ENCODE data around the gene MAP1B. TPM values are rescaled to one million over a fixed set of nuclear protein-coding genes. Genes with fewer than 3 reads are reported as not detected.

MAP1B gene
- total and polyA plus RNA-seq, 4 donors = 0.58 to 5.0 (median 2.1) TPM

DNA sequence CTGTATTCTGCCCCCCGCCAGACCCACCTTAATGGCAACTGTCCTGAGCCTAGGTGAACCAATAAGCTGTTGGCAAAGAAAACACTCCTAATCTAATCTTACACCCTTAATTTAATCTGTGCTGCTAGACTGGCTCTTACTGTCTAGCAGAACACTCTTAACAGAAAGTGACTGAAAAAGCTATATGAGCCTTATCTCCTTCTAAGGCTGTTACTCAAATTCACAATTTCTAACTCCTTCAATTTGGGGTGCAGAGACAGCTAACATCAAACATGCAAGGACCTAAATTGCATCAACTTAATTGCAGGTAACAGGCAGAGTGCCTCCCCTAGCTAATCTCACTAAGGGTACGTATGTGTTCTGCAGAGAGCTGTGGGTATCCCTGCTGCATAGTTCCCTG, 49.5 kb upstream of the MAP1B start:
- peaks cover 0 to 3% (median 1%) of the 10 kb centered on the region in 4 donors for H3K27me3 ChIP-seq (ENCODE audit: control insufficient read depth in 4 of 4, insufficient read depth in 4 of 4, low read length in 3 of 4)
- WGBS = 53% methylated on average over 2 of the region's 2 CpGs
- H3K36me3 ChIP-seq (ENCODE audit: control insufficient read depth in 4 of 4, insufficient read depth in 3 of 4, low read depth in 1 of 4, low read length in 3 of 4) = no peaks in the 10 kb centered on the region
- DNase-seq (ENCODE audit: low spot score) = no peak
- no peak overlapping the region for H3K9ac ChIP-seq (ENCODE audit: low read depth in 1 of 2, low read length in 2 of 2)
- H3K4me3 ChIP-seq (ENCODE audit: low read depth in 1 of 3, low read length in 3 of 3) = no peak overlapping the region
- H3K9me3 ChIP-seq (ENCODE audit: control insufficient read depth in 4 of 4, low read length in 3 of 4) = no peaks in the 10 kb centered on the region
- no peak overlapping the region for H3K27ac ChIP-seq (ENCODE audit: low read depth in 1 of 2, low read length in 2 of 2)
- TF ChIP-seq, protein P1, sequence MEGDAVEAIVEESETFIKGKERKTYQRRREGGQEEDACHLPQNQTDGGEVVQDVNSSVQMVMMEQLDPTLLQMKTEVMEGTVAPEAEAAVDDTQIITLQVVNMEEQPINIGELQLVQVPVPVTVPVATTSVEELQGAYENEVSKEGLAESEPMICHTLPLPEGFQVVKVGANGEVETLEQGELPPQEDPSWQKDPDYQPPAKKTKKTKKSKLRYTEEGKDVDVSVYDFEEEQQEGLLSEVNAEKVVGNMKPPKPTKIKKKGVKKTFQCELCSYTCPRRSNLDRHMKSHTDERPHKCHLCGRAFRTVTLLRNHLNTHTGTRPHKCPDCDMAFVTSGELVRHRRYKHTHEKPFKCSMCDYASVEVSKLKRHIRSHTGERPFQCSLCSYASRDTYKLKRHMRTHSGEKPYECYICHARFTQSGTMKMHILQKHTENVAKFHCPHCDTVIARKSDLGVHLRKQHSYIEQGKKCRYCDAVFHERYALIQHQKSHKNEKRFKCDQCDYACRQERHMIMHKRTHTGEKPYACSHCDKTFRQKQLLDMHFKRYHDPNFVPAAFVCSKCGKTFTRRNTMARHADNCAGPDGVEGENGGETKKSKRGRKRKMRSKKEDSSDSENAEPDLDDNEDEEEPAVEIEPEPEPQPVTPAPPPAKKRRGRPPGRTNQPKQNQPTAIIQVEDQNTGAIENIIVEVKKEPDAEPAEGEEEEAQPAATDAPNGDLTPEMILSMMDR (IDR thresholded peaks at IDR 0.05; ENCODE audit: low read depth, low read length, missing input control) = no peak
- no peak for TF ChIP-seq HNF4G (IDR thresholded peaks at IDR 0.05)
- H3K4me1 ChIP-seq (ENCODE audit: control insufficient read depth in 4 of 4, insufficient read depth in 4 of 4, low read length in 3 of 4) = no peaks in the 10 kb centered on the region

DNA sequence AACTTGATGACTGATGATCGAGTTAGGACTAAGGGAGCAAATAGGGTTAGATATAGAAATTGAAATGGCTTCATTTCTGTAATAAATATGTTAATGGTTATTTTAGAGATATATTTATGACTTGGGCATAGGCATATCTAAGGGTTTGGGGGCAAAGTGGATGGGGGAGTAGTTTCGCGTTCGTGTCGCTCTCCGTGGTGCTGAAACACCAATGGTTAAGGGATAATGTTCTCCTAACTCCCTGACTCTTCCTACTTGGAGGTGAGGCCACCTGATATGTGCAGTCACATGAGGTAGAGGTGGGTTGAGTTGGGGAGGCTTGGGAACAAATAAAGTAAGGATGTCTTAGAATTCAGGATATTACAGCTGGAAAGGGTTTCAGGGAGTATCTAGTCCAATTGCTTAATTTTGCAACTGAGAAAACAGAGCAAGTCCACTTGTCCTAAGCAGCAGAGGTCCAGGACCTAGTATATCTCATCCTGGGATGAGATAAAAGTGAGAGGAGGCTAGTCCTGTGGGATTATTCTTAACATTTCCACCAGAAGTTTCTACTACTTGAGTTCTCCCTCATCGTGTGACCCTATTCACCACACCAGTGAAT, 44.0 kb upstream of the MAP1B start:
- Histone ChIP-seq H3K27me3 (ENCODE audit: control insufficient read depth in 4 of 4, insufficient read depth in 4 of 4, low read length in 3 of 4) (peaks cover 0 to 5% (median 0%) of the 10 kb centered on the region in 4 donors), H3K4me3 (ENCODE audit: low read depth in 1 of 3, low read length in 3 of 3) (no peak overlapping the region), H3K4me1 (ENCODE audit: control insufficient read depth in 4 of 4, insufficient read depth in 4 of 4, low read length in 3 of 4) (no peaks in the 10 kb centered on the region), H3K36me3 (ENCODE audit: control insufficient read depth in 4 of 4, insufficient read depth in 3 of 4, low read depth in 1 of 4, low read length in 3 of 4) (no peaks in the 10 kb centered on the region), H3K9me3 (ENCODE audit: control insufficient read depth in 4 of 4, low read length in 3 of 4) (no peaks in the 10 kb centered on the region), H3K27ac (ENCODE audit: low read depth in 1 of 2, low read length in 2 of 2) (no peak overlapping the region), H3K9ac (ENCODE audit: low read depth in 1 of 2, low read length in 2 of 2) (no peak overlapping the region)
- TF ChIP-seq REST (IDR thresholded peaks at IDR 0.05) (peak; percentile 98), ZBTB33 (IDR thresholded peaks at IDR 0.05) (no peak)
- DNase-seq (ENCODE audit: low spot score) = peak; percentile 37
- WGBS = 31% methylated on average over 7 of the region's 7 CpGs

DNA sequence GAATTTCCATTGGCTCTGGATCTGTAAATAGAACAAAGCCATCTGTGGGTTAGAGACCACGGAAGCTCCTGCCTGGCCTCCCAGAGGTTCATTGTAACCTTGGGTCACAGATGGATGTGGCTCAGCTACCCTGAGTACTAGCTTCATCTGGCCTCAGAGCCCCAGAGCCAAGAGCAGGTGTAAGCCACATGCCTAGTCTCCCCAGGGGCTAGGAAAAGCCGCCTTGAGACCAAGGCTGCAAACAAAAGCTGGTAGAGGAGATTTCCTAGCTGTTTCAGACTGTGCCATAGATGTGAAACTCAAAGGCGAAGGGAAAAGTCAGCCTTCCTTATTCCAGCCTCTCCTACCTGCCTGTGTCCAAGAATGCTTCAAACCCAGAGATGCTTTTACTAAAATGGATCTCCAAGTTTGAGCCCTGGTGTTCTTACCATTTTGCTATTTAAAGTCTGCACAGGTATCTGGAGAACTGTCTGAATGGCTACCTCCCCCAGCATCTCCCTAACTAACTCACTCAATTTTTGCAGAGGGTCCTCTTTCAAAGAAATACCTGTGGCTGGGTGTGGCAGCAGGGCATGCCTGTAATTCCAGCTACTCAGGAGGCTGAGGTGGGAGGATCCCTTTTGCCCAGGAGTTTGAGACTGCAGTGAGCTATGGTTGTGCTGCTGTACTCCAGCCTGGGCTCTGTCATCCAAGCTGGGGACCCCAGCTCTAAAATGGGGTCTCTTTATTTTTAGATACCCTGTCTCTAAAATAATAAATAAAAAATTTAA, 42.3 kb upstream of the MAP1B start:
- TF ChIP-seq ZBTB33 (IDR thresholded peaks at IDR 0.05) (no peak), HNF4A (conservative IDR thresholded peaks at IDR 0.05) (no peak), FOXA1 (IDR thresholded peaks at IDR 0.05) (no peak), EGR1 (IDR thresholded peaks at IDR 0.05; ENCODE audit: low read depth in 2 of 2) (no peak), GABPA (IDR thresholded peaks at IDR 0.05 in 1 of 2, conservative IDR thresholded peaks at IDR 0.05 in 1 of 2) (no peak), MAX (IDR thresholded peaks at IDR 0.05) (no peak), JUND (IDR thresholded peaks at IDR 0.05) (no peak), SP1 (IDR thresholded peaks at IDR 0.05) (no peak), NR2F2 (IDR thresholded peaks at IDR 0.05) (no peak), HNF4G (IDR thresholded peaks at IDR 0.05) (no peak)
- TF ChIP-seq, protein P2, sequence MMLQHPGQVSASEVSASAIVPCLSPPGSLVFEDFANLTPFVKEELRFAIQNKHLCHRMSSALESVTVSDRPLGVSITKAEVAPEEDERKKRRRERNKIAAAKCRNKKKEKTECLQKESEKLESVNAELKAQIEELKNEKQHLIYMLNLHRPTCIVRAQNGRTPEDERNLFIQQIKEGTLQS (IDR thresholded peaks at IDR 0.05) = no peak
- no peak overlapping the region for H3K9ac ChIP-seq (ENCODE audit: low read depth in 1 of 2, low read length in 2 of 2)

More for the DNA sequence above, 42.3 kb upstream of the MAP1B start:
- H3K4me3 ChIP-seq (ENCODE audit: low read depth in 1 of 3, low read length in 3 of 3) = no peak overlapping the region
- H3K36me3 ChIP-seq (ENCODE audit: control insufficient read depth in 4 of 4, insufficient read depth in 3 of 4, low read depth in 1 of 4, low read length in 3 of 4) = no peaks in the 10 kb centered on the region
- no peaks in the 10 kb centered on the region for H3K4me1 ChIP-seq (ENCODE audit: control insufficient read depth in 4 of 4, insufficient read depth in 4 of 4, low read length in 3 of 4)
- no peak overlapping the region for H3K27ac ChIP-seq (ENCODE audit: low read depth in 1 of 2, low read length in 2 of 2)
- 67% methylated on average over 3 of the region's 3 CpGs for WGBS
- peaks cover 0 to 5% (median 0%) of the 10 kb centered on the region in 4 donors for H3K27me3 ChIP-seq (ENCODE audit: control insufficient read depth in 4 of 4, insufficient read depth in 4 of 4, low read length in 3 of 4)
- no peaks in the 10 kb centered on the region for H3K9me3 ChIP-seq (ENCODE audit: control insufficient read depth in 4 of 4, low read length in 3 of 4)
- no peak for DNase-seq (ENCODE audit: low spot score)
